K562 (cell line): Measurements from ENCODE around the gene ZNF200. TPM values are rescaled to one million over a fixed set of nuclear protein-coding genes. Genes with fewer than 3 reads are reported as not detected.

Experiments
- CC2D1A ChIP-seq: fragments of 450-650 bp; IDR thresholded peaks from 2 replicates; pipeline ENCODE4 v1.6.1; 2017; ENCODE audit warnings: mild to moderate bottlenecking
- CCAR2 ChIP-seq: fragments of 200-400 bp; formaldehyde crosslinking; IDR thresholded peaks from 2 replicates; pipeline ENCODE4 v1.6.1; 2017; ENCODE audit warnings: mild to moderate bottlenecking, low read depth, low read length
- GATAD2A ChIP-seq: fragments of 450-650 bp; IDR thresholded peaks from 2 replicates; pipeline ENCODE4 v1.6.1; 2017
- HMGXB4 ChIP-seq: sonication (generic); formaldehyde crosslinking; IDR thresholded peaks from 2 replicates; pipeline ENCODE4 v1.8.1; 2023; ENCODE audit warnings: mild to moderate bottlenecking, missing genetic modification reagents
- HNRNPH1 ChIP-seq: fragments of 200-400 bp; formaldehyde crosslinking; optimal IDR thresholded peaks from 2 replicates; pipeline ENCODE3; 2017; ENCODE audit warnings: low read depth, mild to moderate bottlenecking, low read length, moderate library complexity
- HSF4 ChIP-seq: fragments of 250-450 bp; sonication (Bioruptor Pico); IDR thresholded peaks from 2 replicates; pipeline ENCODE4 v2.1.2; 2022; ENCODE audit warnings: mild to moderate bottlenecking, moderate library complexity, borderline replicate concordance
- MEF2D ChIP-seq: conservative IDR thresholded peaks from 2 replicates; pipeline ENCODE4 v1.6.1; 2016; ENCODE audit warnings: low read depth, missing genetic modification characterization, missing compliant biosample characterization
- MYBL2 ChIP-seq, 2 experiments: fragments of 450-650 bp in 1 of 2; sonication (generic) in 1 of 2; formaldehyde crosslinking in 1 of 2; IDR thresholded peaks; 2 replicates each; pipeline versions ENCODE4 v1.6.1 to v1.8.1; 2017 to 2022; ENCODE audit warnings: borderline replicate concordance in 1 of 2, inconsistent platforms in 1 of 2, low read depth in 1 of 2, mild to moderate bottlenecking in 1 of 2, missing genetic modification reagents in 1 of 2, moderate library complexity in 1 of 2
- NFE2L1 ChIP-seq: fragments of 450-650 bp; IDR thresholded peaks from 2 replicates; pipeline ENCODE4 v1.6.1; 2016; ENCODE audit warnings: missing genetic modification characterization, low read depth, mild to moderate bottlenecking, missing compliant biosample characterization, moderate library complexity, borderline replicate concordance
- PKNOX1 ChIP-seq: fragments of 450-650 bp; IDR thresholded peaks from 2 replicates; pipeline ENCODE4 v1.6.1; 2016
- POLR2H ChIP-seq: IDR thresholded peaks from 2 replicates; pipeline ENCODE4 v1.6.1; 2016; ENCODE audit warnings: missing genetic modification characterization, low read depth, mild to moderate bottlenecking, control low read depth, missing compliant biosample characterization, moderate library complexity
- PRPF4 ChIP-seq: fragments of 200-400 bp; formaldehyde crosslinking; IDR thresholded peaks from one replicate; pipeline ENCODE4 v1.6.1; 2017; ENCODE audit warnings: low read length, low read depth, mild to moderate bottlenecking; ENCODE audit not compliant: insufficient read depth, poor library complexity, severe bottlenecking
- PURB ChIP-seq: sonication (generic); formaldehyde crosslinking; IDR thresholded peaks from 2 replicates; pipeline ENCODE4 v1.9.0; 2021; ENCODE audit warnings: low read depth, mild to moderate bottlenecking, missing genetic modification reagents
- RCOR1 ChIP-seq, 2 experiments: IDR thresholded peaks; 2 replicates each; pipeline ENCODE4 v1.6.1; 2012; ENCODE audit warnings: low read depth in 2 of 2, low read length in 2 of 2, borderline replicate concordance in 1 of 2, improper control_type of control experiment in 1 of 2
- SMARCA4 ChIP-seq: fragments of 450-650 bp; IDR thresholded peaks from 2 replicates; pipeline ENCODE4 v1.6.1; 2016
- YY1 ChIP-seq, 3 experiments: IDR thresholded peaks; 2 replicates each; pipeline ENCODE4 v1.6.1; 2011; ENCODE audit warnings: low read length in 2 of 3, mild to moderate bottlenecking in 2 of 3, moderate library complexity in 2 of 3, borderline replicate concordance in 1 of 3, control low read depth in 1 of 3, low read depth in 1 of 3; ENCODE audit not compliant: insufficient read depth in 3 of 3, insufficient replicate concordance in 2 of 3, control insufficient read depth in 1 of 3, insufficient read length in 1 of 3; ENCODE audit errors: extremely low read depth in 1 of 3
- ZBTB2 ChIP-seq: fragments of 450-650 bp; IDR thresholded peaks from 2 replicates; pipeline ENCODE4 v1.6.1; 2016; ENCODE audit warnings: antibody characterized with exemption
- ZBTB5 ChIP-seq: fragments of 450-650 bp; IDR thresholded peaks from 2 replicates; pipeline ENCODE4 v1.6.1; 2017; ENCODE audit warnings: antibody characterized with exemption
- ZKSCAN3 ChIP-seq: fragments of 250-450 bp; sonication (Bioruptor Pico); IDR thresholded peaks from 2 replicates; pipeline ENCODE4 v1.4.0; 2020
- ZNF3 ChIP-seq: fragments of 250-450 bp; sonication (Bioruptor Pico); IDR thresholded peaks from 2 replicates; pipeline ENCODE4 v1.5.0; 2021; ENCODE audit warnings: mild to moderate bottlenecking, moderate library complexity
- ZNF561 ChIP-seq: fragments of 450-650 bp; formaldehyde crosslinking; conservative IDR thresholded peaks from 2 replicates; pipeline ENCODE4 v1.4.0; 2020; ENCODE audit warnings: mild to moderate bottlenecking, moderate library complexity
- ZNF717 ChIP-seq: fragments of 250-450 bp; sonication (Bioruptor Pico); IDR thresholded peaks from 2 replicates; pipeline ENCODE4 v1.5.0; 2021
- polyA plus RNA-seq, 8 experiments: library from polyadenylated mRNA; depleted of rRNA in 4 of 8; stranded (reverse) in 5 of 8; unstranded in 3 of 8; fragments of >200 nt; fragmentation: Nextera tagmentation in 2 of 8; fragmentation: Illumina TruSeq in 1 of 8; extraction: Ambion mirVana in 2 of 8; extraction: Trizol in 1 of 8; gene quantifications; 2 replicates each; pipeline versions ENCODE4 v1.2.1 to v1.2.3, GENCODE V29; 2011 to 2014; ENCODE audit warnings: inconsistent platforms in 1 of 8, missing spikeins in 1 of 8
- total RNA-seq, 7 experiments: library from RNA; depleted of rRNA in 6 of 7; stranded (reverse); fragments of >200 nt in 6 of 7; fragmentation: Illumina TruSeq in 2 of 7; extraction: Trizol in 2 of 7; gene quantifications; 2 replicates each; pipeline versions ENCODE4 v1.2.1 to v1.2.3, GENCODE V29; 2011 to 2021; ENCODE audit warnings: low replicate concordance in 1 of 7

Gene ZNF200
- total and polyA plus RNA-seq, 9 of the 15 experiments (the other 6 are each of a cell fraction or from before 2014, with no cell fraction given) = 4.8 to 14.5 (median 9.2) TPM

GRCh38 chr16:3173892-3174617 lies 60.9 kb downstream of the ZNF200 start (continued):
- no peak for TF ChIP-seq ZNF3 (CRISPR knock-in tag)
- TF ChIP-seq POLR2H (tag) = no peak
- no peak for TF ChIP-seq ZKSCAN3 (CRISPR knock-in tag)
- no peak for TF ChIP-seq MYBL2 (IDR thresholded peaks at IDR 0.05; ENCODE audit: low read depth)
- TF ChIP-seq MYBL2 (CRISPR knock-in tag; IDR thresholded peaks at IDR 0.05; ENCODE audit: borderline replicate concordance) = no peak
- TF ChIP-seq CC2D1A = no peak
- TF ChIP-seq PURB (CRISPR knock-in tag) = no peak
- TF ChIP-seq CCAR2 = no peak
- no peak for TF ChIP-seq MEF2D (tag)
- no peak for TF ChIP-seq PRPF4
- TF ChIP-seq GATAD2A = no peak
- no peak for TF ChIP-seq ZNF717 (CRISPR knock-in tag)
- no peak for TF ChIP-seq SMARCA4
- TF ChIP-seq ZBTB5 = no peak
- no peak for TF ChIP-seq PKNOX1
- TF ChIP-seq ZBTB2 = 0 out of 2 replicates have a peak, but pooled peaks have one; percentile 20
- peak in 1 of 2 experiments; percentile 42; a peak in 1 of 4 replicates for TF ChIP-seq RCOR1 (IDR thresholded peaks at IDR 0.05; ENCODE audit: borderline replicate concordance in 1 of 2, low read depth in 2 of 2, low read length in 2 of 2)
- no peak for TF ChIP-seq HSF4 (CRISPR knock-in tag)
- TF ChIP-seq HMGXB4 (CRISPR knock-in tag) = no peak
- no peak for TF ChIP-seq YY1 (IDR thresholded peaks at IDR 0.05; ENCODE audit: borderline replicate concordance in 1 of 3, control insufficient read depth in 1 of 3, extremely low read depth in 1 of 3, insufficient read depth in 3 of 3, insufficient read length in 1 of 3, insufficient replicate concordance in 2 of 3, low read depth in 1 of 3, low read length in 2 of 3)
- TF ChIP-seq ZNF561 (CRISPR knock-in tag) = no peak
- TF ChIP-seq NFE2L1 = no peak
- no peak for TF ChIP-seq HNRNPH1
